Measurements from ENCODE around the gene NLGN4X.

Gene NLGN4X

GRCh38 chrX:6228720-6229119, at the start of gene NLGN4X:
TSS of gene NLGN4X (minus strand) at chrX:6228867. CDS start at chrX:6151466, 77,401 bp downstream.
- peak; percentile 73 for DNase-seq (ENCODE audit: low spot score)

- no peak for DNase-seq (ENCODE audit: low spot score)
Measured at GRCh38 chrX:6266041-6266440, 37.4 kb upstream of the NLGN4X start.

- DNase-seq (ENCODE audit: low spot score) = no peak
Measured at GRCh38 chrX:6262959-6263358, 34.3 kb upstream of the NLGN4X start.

DNA sequence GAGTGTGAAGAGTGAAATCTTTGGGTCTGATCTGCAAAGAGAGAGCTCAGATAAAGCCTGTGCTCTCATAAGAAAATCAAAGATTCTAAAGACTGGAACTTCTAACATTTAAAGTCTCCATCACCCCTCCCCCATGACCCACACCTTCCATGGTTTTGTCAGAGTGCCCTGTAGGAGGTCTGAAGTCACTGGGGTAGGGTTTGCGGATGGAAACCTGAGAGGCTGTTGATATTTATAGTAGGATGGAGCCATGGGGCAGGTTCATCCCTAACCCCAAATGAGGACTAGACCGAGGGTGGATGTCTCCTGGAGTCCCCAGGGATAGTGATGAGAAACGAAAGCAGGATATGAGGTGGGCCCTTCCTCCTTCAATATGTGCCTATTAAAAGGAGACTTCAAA, 28.4 kb upstream of the NLGN4X start:
- no peak for DNase-seq (ENCODE audit: low spot score)

DNA sequence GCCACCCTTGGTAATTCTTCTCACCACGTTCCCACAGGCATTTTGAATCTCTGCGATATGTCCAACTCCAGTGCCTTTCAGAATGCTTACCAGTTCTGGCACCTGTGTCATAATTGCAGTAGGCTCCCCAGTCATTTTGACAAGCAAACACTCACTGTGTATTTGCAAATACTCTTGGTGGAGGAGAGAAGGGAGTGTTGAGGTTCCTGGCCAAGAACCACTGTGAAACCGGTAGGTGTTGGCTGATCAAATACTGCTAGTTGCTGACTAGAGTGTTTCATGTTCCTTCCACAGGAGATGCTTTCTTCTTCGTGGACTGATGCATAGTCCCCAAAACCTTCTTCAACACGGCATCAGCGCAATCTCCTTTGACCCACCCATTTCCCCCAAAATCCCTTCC, 16.0 kb upstream of the NLGN4X start:
- no peak for DNase-seq (ENCODE audit: low spot score)

- no peak for DNase-seq (ENCODE audit: low spot score)
Measured at GRCh38 chrX:6238576-6238975, 9.9 kb upstream of the NLGN4X start.

DNA sequence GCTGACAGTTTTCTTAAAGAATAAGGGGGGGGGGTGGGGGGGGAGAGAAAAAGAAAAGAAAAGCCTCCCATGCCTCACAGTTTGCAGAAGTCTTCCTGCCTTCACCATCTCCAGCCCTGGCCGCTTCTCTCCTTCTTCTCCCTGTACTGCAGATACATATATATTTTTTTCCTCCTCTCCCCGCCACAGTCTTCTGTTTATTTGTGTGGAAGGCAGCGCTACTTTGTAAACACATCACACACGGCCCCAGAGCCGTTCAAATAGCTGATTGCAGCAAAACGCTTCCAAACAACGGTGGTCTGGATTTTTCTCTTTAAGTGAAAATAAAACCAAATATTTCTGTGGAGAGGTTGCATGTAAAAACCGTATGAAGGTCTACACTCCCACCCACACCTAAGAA, 732 bp downstream of the NLGN4X start:
- DNase-seq (ENCODE audit: low spot score) = no peak

DNA sequence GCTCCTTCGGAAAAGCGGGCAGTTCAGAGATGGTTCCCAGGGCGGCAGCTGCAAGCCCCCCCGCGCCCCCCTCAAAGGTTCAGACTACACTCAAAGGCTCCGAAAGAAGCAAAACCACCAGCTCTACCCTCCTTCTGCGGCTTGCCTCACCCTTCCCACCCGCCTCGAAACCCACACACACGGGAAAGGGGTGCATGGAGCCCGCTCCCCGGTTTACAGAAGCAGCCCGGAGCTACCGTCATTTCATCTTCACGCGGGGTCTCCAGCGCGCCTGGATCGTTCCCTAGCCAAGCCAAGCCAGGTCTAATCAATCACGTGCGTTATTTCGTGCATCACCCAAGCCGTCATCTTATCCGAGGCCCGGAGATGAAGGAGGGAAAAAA, 1.2 kb downstream of the NLGN4X start:
- peak; percentile 5 for DNase-seq (ENCODE audit: low spot score)

DNA sequence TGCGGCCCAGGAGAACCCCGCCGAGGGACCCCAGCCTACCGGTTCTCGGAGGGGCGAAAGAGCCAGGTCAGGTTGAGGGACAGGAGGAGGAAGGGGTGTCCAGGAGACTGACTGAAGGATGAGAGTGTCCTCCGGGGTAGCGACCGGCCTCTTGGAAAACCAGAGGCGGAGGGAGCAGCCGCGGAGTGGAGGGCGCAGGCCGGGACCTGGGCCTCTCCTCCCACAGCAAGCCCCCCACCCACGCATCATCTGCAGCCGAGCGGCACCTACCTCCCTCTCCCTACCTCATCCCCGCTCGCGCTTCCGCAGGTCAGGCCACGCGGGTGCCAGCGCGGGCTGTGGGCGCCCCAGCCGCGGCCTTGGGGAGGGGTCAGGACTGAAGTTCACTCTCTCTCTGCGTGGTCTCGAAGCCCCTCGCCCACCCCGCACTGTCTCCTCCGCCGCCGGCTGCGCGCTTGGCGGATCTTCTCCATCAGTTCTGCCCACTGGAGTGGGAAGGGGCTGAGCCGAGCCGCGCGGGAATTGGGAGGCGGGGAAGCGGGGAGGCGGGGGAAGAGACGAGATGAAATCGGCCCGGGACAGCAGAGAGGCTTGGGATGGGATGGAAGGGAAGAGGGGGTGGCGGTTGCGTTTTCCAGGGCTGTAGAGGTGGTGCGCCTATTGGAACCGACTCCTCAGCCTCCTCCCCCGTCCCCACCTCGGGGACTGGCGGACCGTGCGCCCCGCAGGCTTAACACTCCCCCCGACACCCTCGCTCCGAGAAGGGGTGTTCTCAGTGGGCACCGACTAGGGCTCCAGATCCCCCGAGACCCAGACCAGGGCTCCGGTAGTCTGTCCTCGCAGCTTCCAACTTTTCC, 1.8 kb downstream of the NLGN4X start:
- peak; percentile 15 for DNase-seq (ENCODE audit: low spot score)

DNA sequence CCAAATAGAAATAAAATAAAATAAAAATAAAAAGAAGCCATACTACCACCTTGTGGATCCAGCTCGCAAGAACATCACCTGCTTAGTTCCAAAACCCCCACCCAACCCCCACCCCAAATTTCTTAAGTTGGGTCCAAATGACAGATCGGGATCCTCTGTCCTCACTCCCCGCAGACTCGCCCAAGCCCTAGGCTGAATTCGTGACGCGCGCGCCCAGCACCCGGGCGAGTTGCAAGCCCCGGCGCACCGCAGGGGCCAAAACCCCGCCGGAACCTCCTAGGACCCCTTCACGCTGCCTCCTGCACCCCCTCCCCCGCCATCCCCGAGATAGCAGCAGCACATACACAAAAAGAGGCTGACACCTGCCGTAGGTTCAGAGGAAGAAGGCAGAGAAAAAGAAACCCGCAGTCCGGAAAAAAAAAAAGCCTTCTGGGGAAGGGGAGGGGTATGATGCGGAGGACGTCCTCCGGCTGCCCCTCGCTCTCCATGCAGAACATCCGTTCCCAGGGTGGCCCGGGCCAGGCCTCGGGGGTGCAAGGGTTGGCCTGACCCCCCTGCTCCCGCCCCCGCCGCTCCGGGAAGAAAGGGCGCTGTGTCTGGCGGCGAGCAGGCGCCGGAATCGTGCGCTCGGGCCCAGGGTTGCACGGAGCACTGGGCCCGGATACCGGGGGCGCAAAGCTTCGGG, 2.6 kb downstream of the NLGN4X start:
- DNase-seq (ENCODE audit: low spot score) = peak; percentile 25

- DNase-seq (ENCODE audit: low spot score) = peak; percentile 2
Measured at GRCh38 chrX:6225288-6225910, 3.3 kb downstream of the NLGN4X start.

- DNase-seq (ENCODE audit: low spot score) = no peak
Measured at GRCh38 chrX:6223516-6223915, 5.2 kb downstream of the NLGN4X start.

- no peak for DNase-seq (ENCODE audit: low spot score)
Measured at GRCh38 chrX:6210230-6210629, 18.4 kb downstream of the NLGN4X start.

- DNase-seq (ENCODE audit: low spot score) = no peak
Measured at GRCh38 chrX:6203462-6204215, 25.0 kb downstream of the NLGN4X start.

- DNase-seq (ENCODE audit: low spot score) = no peak
Measured at GRCh38 chrX:6199486-6199885, 29.2 kb downstream of the NLGN4X start.

GRCh38 chrX:6187256-6187655, 41.4 kb downstream of the NLGN4X start:
- no peak for DNase-seq (ENCODE audit: low spot score)

- DNase-seq (ENCODE audit: low spot score) = no peak
Measured at GRCh38 chrX:6184900-6185515, 43.7 kb downstream of the NLGN4X start.

DNA sequence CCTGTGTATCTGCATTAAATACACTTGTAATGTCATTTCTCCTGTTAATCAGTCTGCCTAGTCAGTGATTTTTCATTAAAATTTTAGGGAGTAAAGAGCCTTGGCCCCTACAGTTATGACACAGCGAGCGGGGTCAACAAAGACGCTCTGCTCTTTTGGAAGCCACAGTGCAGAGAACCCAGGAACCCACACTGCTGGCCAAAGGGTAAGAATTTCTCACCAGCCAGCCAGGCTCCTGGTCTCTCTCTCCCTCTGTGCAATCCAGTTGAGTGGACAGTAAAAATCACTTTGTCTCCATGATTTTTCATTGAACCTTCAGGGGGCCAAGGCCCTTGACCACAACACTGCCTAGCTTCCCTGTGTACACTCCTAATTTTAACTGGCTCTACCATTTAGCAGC, 52.8 kb downstream of the NLGN4X start:
- no peak for DNase-seq (ENCODE audit: low spot score)

GRCh38 chrX:6170424-6170823, 58.2 kb downstream of the NLGN4X start:
- no peak for DNase-seq (ENCODE audit: low spot score)

DNA sequence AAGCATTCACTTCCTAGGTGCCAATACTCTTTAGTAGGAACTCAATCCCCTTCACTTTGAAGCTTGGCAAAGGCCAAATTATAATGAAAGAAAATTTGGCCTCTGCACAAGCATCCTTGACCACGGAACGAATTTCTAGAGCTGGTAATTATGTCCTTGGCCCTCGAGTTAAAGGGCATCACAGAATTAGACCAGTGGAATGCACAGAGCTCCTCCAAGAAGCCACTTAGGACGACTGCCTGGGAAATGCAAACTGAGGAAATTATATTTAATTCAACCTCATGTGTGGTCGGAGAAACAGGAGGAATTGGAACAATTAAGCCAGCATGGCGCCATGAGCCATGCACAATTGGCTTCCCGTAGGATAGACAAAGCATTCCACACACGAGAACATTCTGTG, 59.3 kb downstream of the NLGN4X start:
- no peak for DNase-seq (ENCODE audit: low spot score)

GRCh38 chrX:6163721-6164120, 64.9 kb downstream of the NLGN4X start:
- no peak for DNase-seq (ENCODE audit: low spot score)

- no peak for DNase-seq (ENCODE audit: low spot score)
Measured at GRCh38 chrX:6159468-6159867, 69.2 kb downstream of the NLGN4X start.
